Naive thymus-derived CD8-positive, alpha-beta T cell (primary cell): Measurements from ENCODE around the gene CYB5R3. TPM values are rescaled to one million over a fixed set of nuclear protein-coding genes. Genes with fewer than 3 reads are reported as not detected.

Source experiments
- ATAC-seq, 2 donors: fragments of 150-1000 bp; cut with Tn5 transposase in 1 of 2; sonication (Bioruptor Pico), chemical (Tn5 transposase) in 1 of 2; 1 replicate in 1 of 2; 2 replicates in 1 of 2; pipeline ENCODE4 v1.10.0; 2021; ENCODE audit warnings: mild to moderate bottlenecking in 2 of 2, moderate library complexity in 2 of 2
- POLR2A ChIA-PET: fragments of 350-600 bp; sonication (Branson Sonifier 250); formaldehyde crosslinking; loops from one replicate; lab custom pipeline; 2021; ENCODE audit warnings: antibody characterized with exemption; lab: Charles Lee
- DNase-seq, 10 donors: peaks; one replicate each; pipeline versions ENCODE4 v3.0.0 to v3.0.0-alpha.2; 2020 to 2022
- H3K27ac Mint-ChIP-seq, 10 donors: one replicate each; pipeline ENCODE4 v1.8.0; 2020 to 2022; ENCODE audit warnings: mild to moderate bottlenecking in 10 of 10, mixed read lengths in 10 of 10, moderate library complexity in 4 of 10, inconsistent platforms in 1 of 10
- H3K27me3 Mint-ChIP-seq, 5 donors: one replicate each; pipeline ENCODE4 v1.8.0; 2021 to 2022; ENCODE audit warnings: mixed read lengths in 5 of 5
- H3K36me3 Mint-ChIP-seq, 3 donors: one replicate each; pipeline ENCODE4 v1.8.0; 2020 to 2022; ENCODE audit warnings: mixed read lengths in 3 of 3, mild to moderate bottlenecking in 2 of 3, inconsistent platforms in 1 of 3
- H3K4me1 Mint-ChIP-seq, 4 donors: one replicate each; pipeline ENCODE4 v1.8.0; 2021 to 2022; ENCODE audit warnings: mixed read lengths in 4 of 4
- H3K4me3 Mint-ChIP-seq, 10 donors: one replicate each; pipeline ENCODE4 v1.8.0; 2020 to 2022; ENCODE audit warnings: mild to moderate bottlenecking in 10 of 10, mixed read lengths in 10 of 10, moderate library complexity in 6 of 10, inconsistent platforms in 1 of 10
- H3K9me3 Mint-ChIP-seq, 9 donors: one replicate each; pipeline ENCODE4 v1.8.0; 2020 to 2022; ENCODE audit warnings: mixed read lengths in 9 of 9, mild to moderate bottlenecking in 3 of 9, inconsistent platforms in 1 of 9, moderate library complexity in 1 of 9
- polyA plus RNA-seq, 3 donors: library from polyadenylated mRNA; unstranded; fragments of 300-500 nt; fragmentation: Illumina TruSeq; gene quantifications; one replicate each; pipeline ENCODE4 v1.2.3, GENCODE V29; 2021
- total RNA-seq, 8 experiments: library from RNA in 2 of 8; stranded (reverse) in 2 of 8; gene quantifications; one replicate each; pipeline ENCODE4 v1.2.3 and lab custom pipeline; 2021 to 2026

CYB5R3 gene
- total and polyA plus RNA-seq, 5 experiments from 2014 or later: 34.7 to 70.2 (median 37.1) TPM

DNA sequence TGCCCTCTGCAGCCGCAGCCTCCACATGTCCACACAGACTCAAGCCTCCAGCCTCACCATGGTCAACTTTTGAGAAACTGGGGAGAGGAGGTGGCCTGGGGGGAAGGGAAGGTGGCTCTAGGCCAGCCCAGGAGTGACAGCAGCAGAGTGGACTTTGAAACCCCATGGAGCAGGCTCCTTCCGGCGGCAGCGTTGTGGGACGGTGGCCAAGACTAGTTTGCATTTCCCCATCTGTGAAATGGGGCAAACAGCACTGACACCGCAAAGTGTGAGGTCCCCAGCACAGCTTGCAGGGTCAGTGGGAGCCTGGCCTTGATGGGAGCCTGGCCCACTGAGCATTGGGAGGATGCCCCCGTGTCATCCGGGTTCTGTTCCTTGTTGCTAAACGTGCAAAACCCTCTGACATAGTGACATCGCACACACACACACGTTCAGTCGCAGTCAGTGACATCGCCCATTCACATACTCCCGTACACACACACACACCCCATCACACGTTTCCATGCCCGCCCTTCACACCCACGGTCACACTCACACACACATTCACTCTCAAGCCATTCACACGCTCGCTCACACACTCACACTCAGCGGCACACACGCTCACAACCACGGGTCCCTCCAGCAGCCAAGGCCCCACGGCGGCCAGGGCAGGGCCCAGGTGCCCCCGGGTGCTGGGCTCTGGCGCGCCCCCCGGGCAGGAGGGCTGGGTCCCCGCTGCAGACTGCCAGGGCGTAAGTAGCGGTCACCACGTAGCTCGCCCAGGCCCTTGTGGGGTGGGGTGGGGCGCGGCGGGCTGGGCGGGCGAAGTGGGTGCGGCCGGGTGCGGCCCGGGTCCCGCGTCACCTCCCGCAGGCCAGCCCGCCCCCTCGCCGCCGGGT is 585 bp downstream of the CYB5R3 start:
- POLR2A ChIA-PET: interaction anchor here (0.7 to 6.2 kb wide), 5 partner anchors 27 to 539 kb away, joined by 3 to 54 read pairs (median 3); partner anchors contain the start of genes POLDIP3 and TTLL12
- peak overlapping the region; percentile 81 to 100 (median 98) for H3K4me3 Mint-ChIP-seq

GRCh38 chr22:42648017-42648367 is 1.2 kb downstream of the CYB5R3 start:
- no peak for DNase-seq
- H3K9me3 Mint-ChIP-seq: no peaks in the 10 kb centered on the region

More for the DNA sequence above, 585 bp downstream of the CYB5R3 start:
- DNase-seq (peak in 7 of 10 donors; percentile 6 to 72 (median 49)), ATAC-seq (peak; percentile 55 to 67)
- Mint-ChIP-seq H3K36me3 (no peaks in the 10 kb centered on the region), H3K9me3 (no peaks in the 10 kb centered on the region), H3K27me3 (no peaks in the 10 kb centered on the region), H3K4me1 (peaks cover 16 to 50% (median 46%) of the 10 kb centered on the region in 4 donors), H3K27ac (peak overlapping the region; percentile 93 to 100 (median 98))

DNA sequence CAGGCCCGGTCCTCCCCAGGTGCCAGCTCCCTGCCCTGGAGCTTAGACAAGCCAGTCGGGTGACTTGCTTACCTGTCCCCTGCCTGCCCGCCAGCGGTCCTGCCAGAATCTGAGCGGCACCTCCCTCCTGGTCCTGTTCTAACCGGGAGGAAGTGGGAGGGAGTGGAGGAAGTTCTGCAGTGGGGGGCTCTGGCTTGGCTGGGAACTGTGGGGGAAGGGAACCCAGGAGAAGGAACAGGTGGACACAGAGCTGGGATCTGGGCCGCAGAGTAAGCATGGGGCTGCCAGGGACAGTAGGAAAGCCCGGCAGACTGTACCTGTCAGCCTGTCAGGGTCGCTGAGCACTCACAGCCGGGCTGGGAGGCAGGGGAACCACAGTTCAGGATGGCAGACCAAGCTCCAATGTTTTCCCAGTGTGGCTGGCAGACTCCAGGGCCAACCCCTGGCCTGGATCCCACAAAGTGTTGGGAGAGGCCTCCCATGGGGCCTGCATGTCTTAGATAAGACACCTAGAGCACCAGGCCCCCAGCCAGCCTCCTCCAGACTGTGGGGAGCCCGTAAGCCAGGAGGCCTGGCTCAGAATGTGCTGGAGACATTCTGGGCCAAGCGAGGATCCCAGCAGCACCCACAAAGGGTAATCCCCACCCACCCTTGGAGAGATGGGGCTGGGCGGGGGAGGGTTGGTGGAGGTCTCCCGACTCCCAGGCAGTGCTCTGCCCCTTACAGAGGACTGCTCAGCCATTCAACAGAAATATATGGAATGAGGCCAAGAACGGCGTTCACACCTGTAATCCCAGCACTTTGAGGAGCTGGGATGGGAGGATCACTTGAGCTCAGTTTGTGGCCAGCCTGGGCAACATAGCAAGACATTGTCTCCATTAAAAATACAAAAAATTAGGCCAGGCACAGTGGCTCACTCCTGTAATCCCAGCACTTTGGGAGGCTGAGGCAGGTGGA is 2.3 kb downstream of the CYB5R3 start:
- H3K4me1 Mint-ChIP-seq: peaks cover 20 to 56% (median 50%) of the 10 kb centered on the region in 4 donors
- no peaks in the 10 kb centered on the region for H3K9me3 Mint-ChIP-seq
- DNase-seq: no peak
- no peaks in the 10 kb centered on the region for H3K36me3 Mint-ChIP-seq
- POLR2A ChIA-PET: interaction anchor here (0.6 to 6.2 kb wide), 2 partner anchors 32 to 49 kb away, joined by 4 to 54 read pairs; partner anchors contain the start of gene POLDIP3
- H3K27ac Mint-ChIP-seq: peak overlapping the region in 5 of 10 donors; percentile 32 to 93 (median 88)
- H3K27me3 Mint-ChIP-seq: no peaks in the 10 kb centered on the region
- ATAC-seq: no peak
- H3K4me3 Mint-ChIP-seq: peak overlapping the region in 9 of 10 donors; percentile 81 to 100 (median 97)

More at GRCh38 chr22:42648017-42648367, 1.2 kb downstream of the CYB5R3 start:
- peaks cover 17 to 50% (median 47%) of the 10 kb centered on the region in 4 donors for H3K4me1 Mint-ChIP-seq
- H3K36me3 Mint-ChIP-seq: no peaks in the 10 kb centered on the region
- POLR2A ChIA-PET: interaction anchor here (6.2 kb wide), 1 partner anchor 33 kb away, joined by 54 read pairs; the partner anchor contains the start of gene POLDIP3
- peak overlapping the region; percentile 81 to 100 (median 98) for H3K4me3 Mint-ChIP-seq
- no peaks in the 10 kb centered on the region for H3K27me3 Mint-ChIP-seq
- H3K27ac Mint-ChIP-seq: peak overlapping the region; percentile 93 to 100 (median 98)
- no peak for ATAC-seq

DNA sequence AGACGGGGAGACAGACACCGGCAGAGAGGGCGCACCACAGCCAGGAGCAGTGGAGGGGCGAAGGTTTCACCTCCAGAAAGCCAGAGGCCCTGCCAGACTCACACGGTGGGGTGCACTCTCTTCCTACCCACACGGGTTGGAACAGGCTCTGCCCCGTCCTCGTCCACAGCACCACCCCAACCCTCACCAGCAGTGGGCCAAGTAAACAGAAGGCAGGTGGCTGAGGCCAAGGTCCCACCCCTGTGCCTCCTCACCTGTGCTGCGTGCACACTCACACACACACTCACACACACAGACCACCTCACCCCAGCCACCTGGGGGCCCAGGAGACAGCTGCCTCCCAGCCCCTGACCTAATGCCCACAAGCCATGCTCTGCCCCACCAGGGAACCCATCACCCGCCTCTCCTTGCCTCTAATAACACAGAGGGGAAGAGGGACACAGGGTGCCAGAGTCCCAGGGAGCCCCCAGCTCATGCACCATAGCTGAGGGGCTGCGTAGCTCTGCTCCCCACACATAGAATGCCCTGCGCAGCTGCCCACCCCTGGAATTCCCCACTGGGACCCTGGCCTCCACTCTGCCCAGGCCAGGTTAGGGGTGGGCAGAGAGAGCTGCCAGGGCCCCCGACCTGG is 3.1 kb downstream of the CYB5R3 start:
- Mint-ChIP-seq H3K27me3 (no peaks in the 10 kb centered on the region), H3K36me3 (no peaks in the 10 kb centered on the region), H3K27ac (peak overlapping the region in 4 of 10 donors; percentile 36 to 77 (median 56)), H3K4me1 (peaks cover 20 to 60% (median 52%) of the 10 kb centered on the region in 4 donors), H3K9me3 (no peaks in the 10 kb centered on the region), H3K4me3 (peak overlapping the region in 3 of 10 donors; percentile 4 to 29 (median 12))
- no peak for ATAC-seq
- POLR2A ChIA-PET: interaction anchor here (6.2 kb wide), 1 partner anchor 31 kb away, joined by 54 read pairs; the partner anchor contains the start of gene POLDIP3
- no peak for DNase-seq

- ATAC-seq: no peak
- peaks cover 0 to 2% (median 0%) of the 10 kb centered on the region in 3 donors for H3K36me3 Mint-ChIP-seq
- peaks cover 20 to 63% (median 54%) of the 10 kb centered on the region in 4 donors for H3K4me1 Mint-ChIP-seq
Observed at GRCh38 chr22:42645341-42645937, 3.8 kb downstream of the CYB5R3 start.

DNA sequence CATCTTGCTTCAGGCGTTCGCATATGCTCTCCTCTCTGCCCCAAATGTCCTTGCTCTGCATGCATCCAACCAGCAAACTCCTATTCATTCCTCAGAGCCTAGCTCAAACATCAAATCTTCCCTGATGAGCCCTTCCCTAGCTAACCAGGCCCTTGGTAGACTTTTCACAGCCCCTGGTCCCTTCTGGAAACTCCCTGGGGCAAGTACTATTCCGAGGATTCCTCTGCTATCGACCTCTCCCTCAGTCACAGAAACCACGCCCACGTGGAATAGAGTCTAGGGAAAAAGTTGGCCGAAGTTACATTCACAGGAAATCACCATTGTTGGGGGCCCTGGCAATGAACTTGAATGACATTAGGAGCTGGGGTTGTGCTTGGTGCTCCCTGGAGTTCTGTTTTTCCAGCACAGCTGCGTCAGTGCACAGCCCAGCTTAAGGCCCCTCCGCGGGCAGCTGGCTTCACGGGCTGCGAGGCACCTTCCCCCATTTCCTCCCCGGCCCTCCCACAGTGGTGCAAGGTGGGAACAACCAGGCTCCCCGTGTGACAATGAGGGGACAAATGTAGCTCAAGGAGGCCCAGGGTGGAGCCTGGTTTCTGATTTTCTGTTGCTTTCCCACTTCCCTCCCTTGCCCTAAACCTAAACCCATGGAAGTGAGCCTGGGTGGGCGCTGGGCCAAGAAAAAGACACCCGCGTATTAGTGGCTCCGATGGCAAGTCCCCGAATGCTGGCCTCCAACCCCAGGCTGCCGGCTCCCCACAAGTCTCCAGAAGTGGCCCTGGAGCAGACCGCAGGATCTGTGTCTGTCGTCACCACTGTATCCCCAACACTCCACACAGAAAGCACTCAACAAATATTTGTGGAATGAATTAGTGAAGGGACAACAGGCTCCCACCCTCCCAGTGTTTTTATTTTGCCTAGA is 4.5 kb downstream of the CYB5R3 start:
- Mint-ChIP-seq H3K9me3 (no peaks in the 10 kb centered on the region), H3K27me3 (no peaks in the 10 kb centered on the region), H3K27ac (peak overlapping the region in 5 of 10 donors; percentile 5 to 83 (median 69)), H3K4me3 (peak overlapping the region in 3 of 10 donors; percentile 16 to 51 (median 22)), H3K36me3 (peaks cover 0 to 2% (median 0%) of the 10 kb centered on the region in 3 donors), H3K4me1 (peaks cover 20 to 66% (median 55%) of the 10 kb centered on the region in 4 donors)
- ATAC-seq (no peak), DNase-seq (no peak)
- POLR2A ChIA-PET: interaction anchor here (0.6 to 3.4 kb wide), 2 partner anchors 30 to 1176 kb away, joined by 3 to 12 read pairs; partner anchors contain the start of genes ACO2, PHF5A and POLDIP3

More at GRCh38 chr22:42645341-42645937, 3.8 kb downstream of the CYB5R3 start:
- no peaks in the 10 kb centered on the region for H3K9me3 Mint-ChIP-seq
- H3K27me3 Mint-ChIP-seq: no peaks in the 10 kb centered on the region
- H3K4me3 Mint-ChIP-seq: peak overlapping the region in 3 of 10 donors; percentile 22 to 48 (median 28)
- POLR2A ChIA-PET: interaction anchor here (0.6 to 3.4 kb wide), 2 partner anchors 31 to 1177 kb away, joined by 3 to 12 read pairs; partner anchors contain the start of genes ACO2, PHF5A and POLDIP3
- H3K27ac Mint-ChIP-seq: peak overlapping the region in 3 of 10 donors; percentile 5 to 83 (median 83)
- no peak for DNase-seq

DNA sequence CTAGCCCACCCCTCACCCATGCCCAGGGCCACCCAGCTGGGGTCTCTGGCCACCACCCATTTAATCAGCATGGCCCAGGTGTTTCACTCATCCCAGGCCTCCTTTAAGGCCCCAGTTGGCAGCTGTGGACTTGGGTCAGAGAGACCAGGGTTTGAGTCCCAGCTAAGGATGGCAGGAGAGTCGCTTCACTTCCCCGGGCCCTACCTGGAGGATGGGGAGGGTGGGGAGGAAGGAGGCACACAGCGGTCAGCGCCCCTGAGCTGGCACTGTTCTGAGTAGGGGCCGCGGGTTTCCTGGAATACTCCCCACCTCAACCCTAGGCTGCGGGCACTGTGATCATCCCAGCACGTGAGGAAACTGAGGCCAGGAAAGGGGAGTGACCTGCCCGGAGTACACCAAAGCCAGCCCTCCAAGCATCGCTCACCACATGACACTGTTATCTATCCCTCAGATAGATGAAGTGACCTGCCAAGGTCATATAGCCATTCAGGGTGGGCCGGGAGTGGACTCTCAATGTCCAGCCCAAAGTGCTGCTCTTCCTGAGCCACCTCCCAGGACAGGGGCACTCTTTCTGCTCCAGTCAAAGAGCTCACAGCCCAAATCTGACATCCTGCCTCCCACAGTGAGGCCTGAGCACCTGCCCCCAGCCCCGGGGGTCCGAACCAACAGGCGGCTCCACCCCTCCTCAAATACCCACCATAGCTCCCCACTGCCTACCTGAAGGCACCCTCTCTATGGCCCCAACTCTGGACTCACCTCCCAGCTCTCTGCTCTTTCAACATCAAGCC is 5.4 kb downstream of the CYB5R3 start:
- peaks cover 20 to 68% (median 53%) of the 10 kb centered on the region in 4 donors for H3K4me1 Mint-ChIP-seq
- H3K27me3 Mint-ChIP-seq: no peaks in the 10 kb centered on the region
- no peak for ATAC-seq
- POLR2A ChIA-PET: interaction anchor here (3.4 kb wide), 1 partner anchor 29 kb away, joined by 12 read pairs; the partner anchor contains the start of gene POLDIP3
- DNase-seq: no peak
- peaks cover 0 to 2% (median 0%) of the 10 kb centered on the region in 3 donors for H3K36me3 Mint-ChIP-seq
- H3K27ac Mint-ChIP-seq: peak overlapping the region in 4 of 10 donors; percentile 21 to 69 (median 52)
- H3K9me3 Mint-ChIP-seq: no peaks in the 10 kb centered on the region
- H3K4me3 Mint-ChIP-seq: peak overlapping the region in 1 of 10 donors; percentile 51

DNA sequence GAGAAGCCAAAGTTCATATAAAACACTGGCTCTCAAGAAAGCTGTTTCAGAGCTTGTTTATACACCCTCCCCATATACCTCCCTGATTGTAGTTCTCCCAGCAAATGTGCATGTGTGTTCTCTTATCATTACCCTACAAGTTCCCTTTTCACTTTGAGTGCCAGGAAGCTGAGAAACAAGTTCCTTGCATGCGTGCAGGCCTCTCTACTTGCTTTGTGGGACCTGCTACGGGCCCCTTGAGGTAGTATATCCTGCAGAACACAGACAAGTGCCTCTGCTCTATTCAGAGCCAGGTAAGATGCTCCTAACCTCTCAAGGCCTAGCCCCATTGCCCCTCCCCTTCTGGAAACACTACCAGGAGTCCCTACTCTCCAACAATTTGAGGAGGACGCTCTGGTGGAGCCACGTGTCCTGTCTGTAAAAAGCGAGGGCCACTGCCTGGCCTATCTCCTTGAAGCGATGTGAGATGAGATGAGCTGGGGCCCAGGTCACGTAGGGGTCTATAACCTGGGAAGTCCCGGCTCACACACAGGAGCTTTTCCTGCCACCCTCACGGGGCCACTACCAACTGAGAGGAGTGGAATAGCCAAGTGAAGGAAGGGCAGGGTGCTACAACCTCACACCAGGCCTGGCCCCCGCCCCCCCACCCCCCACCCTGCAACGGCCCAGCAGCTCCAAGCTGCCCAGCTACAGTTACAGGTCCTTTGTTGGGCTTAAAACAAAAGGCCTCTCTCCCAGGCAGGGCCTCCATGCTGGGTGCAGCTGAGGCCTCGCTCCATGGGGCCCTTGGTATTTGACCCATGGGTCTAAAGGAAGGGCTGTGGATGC is 6.2 kb downstream of the CYB5R3 start:
- DNase-seq: no peak
- POLR2A ChIA-PET: interaction anchor here (3.4 kb wide), 1 partner anchor 28 kb away, joined by 12 read pairs; the partner anchor contains the start of gene POLDIP3
- ATAC-seq: no peak
- no peaks in the 10 kb centered on the region for H3K27me3 Mint-ChIP-seq
- peaks cover 0 to 2% (median 0%) of the 10 kb centered on the region in 3 donors for H3K36me3 Mint-ChIP-seq
- peak overlapping the region in 1 of 10 donors; percentile 15 for H3K27ac Mint-ChIP-seq
- H3K9me3 Mint-ChIP-seq: no peaks in the 10 kb centered on the region
- peaks cover 17 to 62% (median 45%) of the 10 kb centered on the region in 4 donors for H3K4me1 Mint-ChIP-seq
- H3K4me3 Mint-ChIP-seq: no peak overlapping the region
